GM21786 (cell line): ENCODE data around the gene TXK.

Experiments used
- ATAC-seq: cut with Tn5 transposase; IDR thresholded peaks from one replicate; pipeline ENCODE4 v1.9.1; 2021; ENCODE audit not compliant: unreplicated experiment

Gene TXK

DNA sequence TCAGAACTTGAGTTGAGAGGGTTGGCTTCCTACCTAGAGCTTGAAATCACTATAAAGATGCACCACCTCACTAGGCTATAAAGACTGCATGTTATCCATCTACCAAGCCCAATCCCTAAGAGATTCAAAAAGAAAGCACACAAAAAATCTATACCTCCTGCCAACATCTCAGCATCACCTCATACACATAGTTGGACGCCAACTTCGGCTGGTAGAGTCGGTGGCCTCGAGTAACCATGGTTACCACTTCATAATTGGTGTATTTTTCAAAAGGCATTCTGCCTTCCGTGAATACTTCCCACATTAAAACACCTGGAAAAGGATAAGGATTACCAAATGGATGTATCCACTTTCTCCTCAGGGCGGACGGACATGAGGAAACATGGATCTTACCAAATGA is 4.5 kb upstream of the TXK start:
- no peak for ATAC-seq

DNA sequence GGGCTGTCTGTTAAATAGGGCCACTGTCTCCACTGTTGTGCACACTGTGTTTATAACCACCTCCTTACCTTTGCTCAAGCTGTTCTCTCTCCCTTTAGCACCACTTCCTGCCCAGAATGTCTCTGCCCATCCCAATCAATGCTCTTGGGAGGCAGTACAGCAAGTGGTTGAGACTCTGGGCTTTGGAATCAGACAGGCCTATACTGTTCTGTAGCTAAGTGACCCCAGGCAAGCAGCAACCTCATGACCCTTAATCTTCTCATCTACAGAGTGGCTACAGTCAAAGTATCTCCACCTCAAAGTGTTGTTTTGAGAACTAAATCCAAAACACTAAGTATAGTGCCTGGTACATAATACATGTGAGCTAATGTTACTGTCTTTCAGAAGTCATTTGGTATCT is 3.8 kb upstream of the TXK start:
- no peak for ATAC-seq

DNA sequence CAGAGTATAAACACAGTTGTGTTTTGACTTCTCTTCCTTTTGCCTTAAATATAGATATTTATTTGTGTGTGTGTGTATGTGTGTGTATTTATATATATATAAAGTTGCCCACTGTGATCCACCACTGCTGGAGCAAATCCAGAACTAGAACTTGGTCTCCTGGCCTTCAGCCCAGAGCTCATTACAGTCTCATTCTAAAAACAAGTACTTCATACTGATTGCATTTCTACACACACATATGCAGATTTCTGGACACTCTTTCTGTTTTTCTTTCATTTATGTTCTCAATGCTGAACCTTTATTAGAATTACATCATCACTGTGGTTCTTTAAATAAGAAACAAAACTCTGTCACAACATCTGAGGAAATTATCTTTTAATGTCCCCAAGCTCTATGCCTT is 381 bp downstream of the TXK start:
- no peak for ATAC-seq

DNA sequence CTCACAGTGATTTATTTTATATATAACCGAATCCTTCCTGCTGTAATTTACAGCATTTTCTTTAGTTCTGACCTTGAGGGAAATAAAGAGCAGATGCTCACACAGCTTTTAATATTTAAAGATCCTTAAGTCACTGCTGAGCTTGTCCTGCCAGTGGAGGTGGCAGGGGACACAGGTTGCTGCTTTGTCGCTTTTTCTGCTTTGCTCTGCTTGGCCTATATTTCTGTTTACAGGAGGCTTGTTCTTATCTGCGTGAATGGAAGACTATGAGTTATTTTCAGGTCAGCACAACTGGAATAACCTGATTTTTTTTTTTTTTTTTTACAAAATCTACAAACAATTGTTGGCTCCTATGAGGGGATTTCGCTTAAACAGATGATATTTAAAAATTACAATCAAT is 2.3 kb downstream of the TXK start:
- no peak for ATAC-seq

DNA sequence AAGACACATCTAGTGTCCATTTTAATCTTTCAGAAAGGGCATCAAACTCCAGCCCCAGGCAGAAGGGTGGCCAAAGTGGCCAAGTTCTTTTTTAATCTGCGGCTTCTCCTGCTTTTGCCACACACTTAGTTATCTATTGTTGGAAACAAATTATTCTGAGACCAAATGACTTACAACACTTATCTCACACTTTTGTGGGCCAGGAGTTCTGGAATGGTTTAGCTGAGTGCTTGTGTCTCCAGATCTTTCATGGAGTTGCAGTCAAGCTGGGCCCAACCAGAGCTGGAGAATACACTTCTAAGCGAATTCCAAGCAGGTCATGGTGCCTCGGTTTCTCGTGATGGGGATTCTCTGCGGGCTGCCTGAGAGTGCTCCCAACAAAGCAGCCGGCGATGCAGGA is 4.0 kb downstream of the TXK start:
- no peak for ATAC-seq

DNA sequence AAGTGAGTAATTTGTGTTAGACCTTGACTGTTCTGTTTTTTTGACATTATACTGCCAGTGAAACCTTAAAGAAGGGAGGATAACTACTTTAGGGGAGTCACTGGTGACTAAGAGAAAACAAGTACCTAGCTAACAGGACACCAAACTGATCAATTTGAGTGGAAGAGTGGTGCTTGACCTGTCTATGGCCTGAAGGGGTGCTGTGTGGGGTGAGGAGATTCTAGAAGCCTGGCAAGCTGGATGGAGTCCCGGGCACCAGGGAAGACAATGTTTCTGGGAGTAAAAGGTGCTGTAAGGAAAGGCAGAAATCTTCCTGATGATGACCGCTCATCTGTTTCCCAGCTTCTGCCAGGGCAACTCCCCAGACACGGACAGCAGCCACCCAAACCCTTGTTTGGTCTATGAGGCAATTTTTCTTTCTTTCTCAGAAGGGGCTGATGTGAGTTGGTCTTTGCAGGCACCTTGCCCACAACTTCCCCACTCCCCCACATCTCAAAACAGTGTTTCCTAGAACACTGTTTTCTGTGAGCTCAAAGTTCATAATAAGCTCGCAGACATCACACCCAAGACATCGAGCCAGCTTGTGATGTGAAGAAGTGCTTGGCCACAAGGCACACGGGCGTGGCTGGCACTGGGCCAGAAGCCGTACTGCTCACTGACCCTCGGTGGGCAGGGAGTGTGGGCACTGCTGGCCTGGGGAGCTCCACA is 4.6 kb downstream of the TXK start:
- no peak for ATAC-seq

DNA sequence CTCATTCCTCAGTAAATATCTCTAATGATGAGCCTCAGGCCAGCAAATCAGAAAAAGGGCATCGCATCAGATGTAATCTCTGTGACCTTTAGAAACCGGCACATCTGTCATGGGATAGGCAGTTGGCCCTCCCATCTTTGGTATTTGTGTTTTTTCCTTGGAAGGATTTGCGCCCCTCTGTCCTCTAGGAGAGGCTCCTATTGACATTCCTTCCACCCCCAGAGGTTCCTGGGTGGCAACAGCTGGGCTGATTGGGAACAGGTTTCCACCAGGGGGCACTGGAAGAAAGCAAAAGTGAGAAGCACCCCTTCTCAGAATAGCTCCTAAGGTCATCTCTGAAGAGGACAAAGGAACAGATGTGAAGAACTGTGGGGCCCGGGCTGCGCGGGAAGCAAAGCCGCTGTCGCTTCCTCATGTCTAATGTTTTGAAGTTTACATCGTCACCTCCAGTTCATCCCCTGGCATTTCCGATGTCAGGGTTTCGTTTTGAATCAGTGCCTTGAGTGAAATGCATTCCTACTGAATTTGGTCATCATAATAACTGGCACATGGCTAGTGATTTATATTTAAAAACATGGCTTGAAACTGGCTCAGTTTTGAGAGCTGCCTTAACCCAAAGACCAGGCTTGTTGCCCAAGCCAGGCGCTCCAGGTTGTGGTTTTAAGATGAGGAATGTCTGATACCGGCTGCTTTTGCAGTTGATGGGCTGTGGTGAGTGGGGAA is 6.2 kb downstream of the TXK start:
- peak; percentile 91 for ATAC-seq

DNA sequence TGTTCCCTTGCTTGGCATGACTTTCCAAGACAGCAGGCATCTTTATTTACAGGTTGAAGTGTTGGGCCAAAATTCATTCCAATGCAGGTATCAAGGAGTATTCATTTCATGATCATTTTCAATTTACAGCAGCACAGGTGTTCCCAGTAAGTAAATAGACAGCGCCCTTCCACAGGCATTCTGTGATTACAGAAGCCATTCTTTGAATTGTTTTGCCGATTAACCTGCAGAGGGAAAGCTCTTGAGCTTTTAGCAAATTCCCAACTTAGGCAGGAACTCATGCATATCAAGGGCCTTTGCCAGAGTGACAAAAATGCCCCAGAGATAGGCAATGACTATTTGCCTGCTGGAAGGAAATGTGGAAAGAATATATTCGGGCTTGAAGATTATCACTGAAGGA is 6.8 kb downstream of the TXK start:
- no peak for ATAC-seq

DNA sequence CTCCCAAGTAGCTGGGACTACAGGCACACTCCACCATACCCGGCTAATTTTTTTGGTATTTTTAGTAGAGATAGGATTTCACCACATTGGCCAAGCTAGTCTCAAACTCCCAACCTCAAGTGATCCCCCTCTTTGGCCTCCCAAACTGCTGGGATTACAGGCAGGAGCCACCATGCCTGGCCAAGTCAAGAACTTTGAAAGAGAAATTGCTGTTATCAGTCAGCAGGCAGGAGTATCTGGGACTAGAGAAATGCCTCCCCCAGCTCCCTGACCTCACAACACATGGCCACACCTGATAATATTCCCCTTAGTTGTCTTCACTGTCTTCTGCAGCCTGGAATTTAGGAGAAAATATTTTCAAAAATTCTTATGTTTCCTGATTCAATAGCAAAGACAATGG is 7.4 kb downstream of the TXK start:
- no peak for ATAC-seq

DNA sequence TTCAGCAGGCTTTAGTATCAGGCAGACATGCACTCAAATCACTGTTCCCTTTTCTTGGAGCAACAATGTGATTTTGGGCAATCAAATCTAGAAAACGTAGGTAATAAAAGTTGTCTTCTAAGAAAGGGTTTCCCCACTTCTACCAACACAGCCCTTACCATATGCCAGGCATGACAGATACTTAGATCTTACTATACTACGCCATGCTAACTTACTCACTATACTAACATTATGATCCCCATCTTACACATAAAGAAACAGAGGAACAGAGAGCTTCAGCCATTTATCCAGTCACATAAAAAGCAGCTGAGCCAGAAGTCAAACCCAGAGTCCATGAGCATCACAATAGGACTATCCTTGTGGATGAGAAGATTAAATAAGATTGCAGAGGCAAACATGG is 9.2 kb downstream of the TXK start:
- no peak for ATAC-seq

DNA sequence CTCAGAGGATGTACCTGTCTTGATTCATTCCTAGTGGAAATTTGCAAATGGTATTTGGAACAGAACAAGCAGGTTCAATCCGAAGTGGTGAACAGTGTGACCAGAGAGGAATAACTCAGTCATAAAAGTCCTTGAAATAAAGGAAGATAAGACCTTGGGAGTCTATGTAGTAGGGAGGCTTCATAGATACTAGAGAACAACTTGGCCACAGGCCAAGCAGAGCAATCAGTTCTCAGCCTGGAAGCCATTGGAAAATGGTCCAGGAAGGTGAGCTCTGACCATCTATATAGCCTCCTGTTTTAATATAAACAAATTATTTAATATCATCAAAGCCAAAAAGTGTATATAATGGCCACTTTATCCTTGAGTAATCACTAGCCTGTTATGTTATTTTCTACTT is 11.3 kb downstream of the TXK start:
- no peak for ATAC-seq

DNA sequence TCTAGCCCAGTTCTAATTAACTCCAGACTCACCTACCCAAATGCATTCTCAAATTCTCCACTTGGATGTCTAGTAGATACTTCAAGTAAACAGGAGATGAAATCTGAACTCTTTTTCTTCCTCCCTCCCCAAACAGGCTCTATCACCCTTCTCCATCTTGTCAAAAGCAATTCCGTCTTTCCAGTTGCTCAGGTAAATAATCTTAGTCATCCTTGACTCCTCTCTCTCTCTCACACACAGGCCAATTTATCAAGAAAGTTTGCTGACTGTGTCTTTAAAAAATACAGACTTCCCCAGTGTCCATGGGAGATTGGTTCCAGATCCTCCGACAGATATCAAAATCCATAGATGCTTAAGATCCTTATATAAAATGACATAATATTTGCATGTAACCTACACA is 12.9 kb downstream of the TXK start:
- ATAC-seq: no peak

DNA sequence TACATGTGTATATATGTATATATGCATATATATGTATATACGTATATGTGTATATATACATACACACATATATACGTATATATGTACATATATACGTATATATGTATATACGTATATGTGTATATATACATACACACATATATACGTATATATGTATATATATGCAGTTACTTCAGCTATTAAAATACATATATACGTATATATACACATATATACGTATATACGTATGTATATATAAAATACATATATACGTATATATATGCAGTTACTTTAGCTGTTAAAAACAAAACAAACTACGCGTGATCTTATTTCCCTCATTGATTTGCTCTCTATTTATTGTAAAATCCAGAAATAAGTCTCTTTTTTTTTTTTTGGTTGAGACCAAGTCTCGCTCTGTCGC is 13.9 kb downstream of the TXK start:
- no peak for ATAC-seq

DNA sequence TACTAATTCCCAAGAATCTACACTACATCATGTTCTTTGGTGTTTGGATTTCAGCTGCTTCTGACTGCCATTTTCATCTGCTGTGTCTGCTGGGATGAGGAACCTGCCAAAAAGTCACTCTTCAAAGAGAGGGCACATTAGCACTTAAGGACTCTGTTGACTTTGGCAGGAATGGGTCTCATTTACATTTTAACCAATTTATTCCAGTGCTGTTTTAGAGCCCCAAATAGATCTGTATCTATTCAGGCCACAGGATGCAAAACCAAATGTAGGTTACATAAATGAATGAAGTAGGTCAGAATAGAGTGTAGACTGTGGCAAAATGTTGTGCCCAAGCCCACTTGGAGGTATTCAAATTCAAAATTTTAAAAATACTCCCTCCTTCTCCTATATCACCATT is 14.4 kb downstream of the TXK start:
- ATAC-seq: no peak

DNA sequence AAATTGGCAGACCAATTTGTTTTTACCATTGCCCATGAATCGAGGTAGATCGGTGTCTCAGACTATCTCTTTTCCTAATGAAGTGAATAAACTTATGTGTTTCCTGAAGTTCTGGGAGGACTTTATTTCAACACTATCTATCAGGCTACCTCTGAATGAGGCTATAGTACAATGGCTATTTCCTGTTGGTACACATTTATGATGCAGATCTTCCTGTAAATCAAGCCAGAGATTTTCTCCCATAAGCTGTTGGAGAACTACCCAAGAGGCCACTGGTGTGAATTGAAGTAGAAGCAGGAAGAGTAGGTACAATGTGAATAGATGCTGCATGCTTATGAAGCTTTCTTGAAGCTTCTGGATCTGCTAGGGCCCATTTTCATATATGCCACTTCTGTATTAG is 16.0 kb downstream of the TXK start:
- ATAC-seq: no peak

DNA sequence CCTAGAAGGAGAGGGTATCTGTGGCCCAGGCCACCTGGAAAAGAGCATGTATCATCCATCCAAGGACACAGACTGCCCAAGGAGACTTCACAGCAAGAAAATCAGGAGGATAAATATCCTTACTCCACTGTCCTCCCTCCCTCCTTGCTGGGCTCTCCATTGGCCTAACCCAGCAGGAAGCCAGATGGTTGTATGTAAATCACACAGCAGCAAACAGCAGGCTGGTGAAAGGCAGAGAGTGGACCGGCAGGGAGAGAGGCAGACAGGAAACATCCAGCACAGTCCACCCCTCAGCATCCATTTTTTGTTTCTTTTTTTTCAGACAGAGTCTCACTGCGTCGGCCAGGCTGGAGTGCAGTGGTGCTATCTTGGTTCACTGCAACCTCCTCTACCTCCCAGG is 17.5 kb downstream of the TXK start:
- ATAC-seq: no peak

DNA sequence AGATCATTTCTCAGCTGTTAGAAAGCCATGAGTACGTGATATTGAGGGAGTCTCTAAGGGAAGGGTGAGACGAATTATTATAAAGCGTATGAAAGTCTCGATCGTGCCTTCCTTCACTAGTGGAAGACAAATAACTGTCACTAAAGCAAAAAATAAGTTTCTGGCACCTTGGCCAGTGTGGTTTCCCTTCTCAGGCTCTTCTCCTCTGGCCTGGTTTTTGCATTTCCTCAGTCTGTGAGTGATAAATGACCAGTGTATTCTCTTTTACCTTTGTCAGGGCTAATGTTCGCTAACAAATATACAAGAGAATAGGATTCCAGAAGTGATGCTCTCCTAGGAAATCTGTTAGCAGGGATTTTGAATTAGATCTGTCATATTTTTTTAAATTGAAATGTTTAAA is 19.6 kb downstream of the TXK start:
- ATAC-seq: no peak

DNA sequence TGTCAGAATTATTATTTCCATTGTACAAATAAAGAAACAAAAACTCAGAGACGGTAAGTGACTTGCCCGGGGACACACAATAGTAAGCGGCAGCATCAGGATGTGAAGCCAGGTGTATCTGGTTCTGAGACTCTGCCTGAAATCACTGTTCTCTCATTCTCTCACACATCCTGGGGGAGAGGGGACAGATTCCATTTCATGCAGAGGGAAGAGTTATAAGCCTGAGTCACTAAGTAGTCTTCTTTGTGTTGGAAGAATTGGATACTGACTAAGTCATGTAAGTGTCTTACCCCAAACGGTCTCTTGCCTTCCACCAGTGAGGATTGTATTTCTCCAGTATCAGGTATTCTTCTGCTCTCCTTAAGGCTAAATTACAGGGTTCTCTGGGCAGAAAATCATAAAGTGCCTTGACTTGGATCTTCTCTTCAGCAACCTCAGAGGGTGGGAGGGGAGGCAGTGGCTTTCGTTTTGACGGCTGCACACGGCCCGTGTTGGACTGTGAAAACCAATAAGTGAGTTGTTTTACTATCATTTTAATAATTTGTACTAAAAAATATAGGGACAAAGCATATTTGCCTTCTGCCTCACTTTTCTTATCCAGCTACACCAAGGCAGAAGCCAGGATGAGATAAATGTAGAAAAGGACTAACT is 21.9 kb downstream of the TXK start:
- ATAC-seq: no peak

DNA sequence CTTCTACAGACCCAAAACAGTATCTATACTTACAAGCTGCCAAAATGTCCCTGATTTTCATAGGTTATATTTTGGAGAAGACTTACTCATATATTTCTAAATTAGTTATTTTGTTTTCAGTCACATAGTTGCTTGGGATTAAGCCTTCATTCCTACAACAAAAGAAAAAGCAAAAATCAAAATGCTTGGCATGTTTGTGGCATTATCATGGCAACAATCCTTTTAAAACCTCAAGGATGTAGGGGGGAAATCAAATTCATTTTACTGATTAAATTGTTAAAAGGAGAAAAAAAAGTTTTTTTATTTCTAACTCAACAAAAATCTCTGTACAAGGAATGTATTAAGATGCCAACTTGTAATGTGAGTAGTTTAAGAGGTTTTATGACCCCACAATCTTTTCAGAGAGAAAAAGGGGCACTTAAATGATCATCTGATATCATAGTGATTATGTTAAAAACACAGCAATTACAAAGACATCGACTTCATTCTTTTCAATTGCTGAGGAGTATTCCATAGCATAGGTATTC is 23.5 kb downstream of the TXK start:
- no peak for ATAC-seq

DNA sequence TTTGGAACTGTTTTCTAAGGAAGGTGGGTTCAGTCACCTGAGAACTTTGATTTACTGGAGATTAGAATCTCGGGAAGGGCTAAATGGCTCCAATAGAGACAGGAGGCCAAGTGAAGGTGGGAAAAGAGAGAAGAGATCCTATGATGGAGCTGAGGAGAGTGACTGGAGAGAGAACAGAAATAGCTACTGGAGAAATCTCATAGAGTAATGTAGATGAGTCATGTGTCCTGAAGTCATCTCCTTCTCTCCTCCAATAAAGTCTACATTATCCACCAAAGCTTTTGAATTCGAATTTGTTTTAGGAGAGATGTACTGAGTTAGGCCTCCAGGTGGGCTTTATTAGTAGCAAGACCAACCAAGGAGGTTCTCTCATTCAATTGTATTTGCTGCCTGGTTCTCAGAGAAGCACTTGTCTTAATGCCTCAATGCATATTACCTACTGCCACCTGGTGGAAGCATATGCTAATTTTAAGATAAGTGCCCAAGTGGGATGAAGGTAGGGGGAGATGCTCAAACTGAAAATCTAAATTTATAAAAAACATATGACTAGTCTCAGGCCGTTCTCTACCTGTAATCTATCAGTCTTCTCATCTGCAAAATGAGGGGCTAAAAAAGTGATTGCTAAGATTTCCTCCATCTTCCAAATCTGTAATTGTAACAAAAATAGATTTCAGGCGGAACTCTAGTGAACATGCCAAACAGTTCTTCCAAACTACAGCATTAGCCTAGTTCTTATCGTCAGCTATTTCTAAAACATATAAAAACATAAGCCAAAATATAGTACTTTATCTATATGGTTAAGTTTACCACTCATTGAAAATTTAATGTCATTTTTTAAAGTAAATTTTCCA is 24.4 kb downstream of the TXK start:
- peak; percentile 89 for ATAC-seq

DNA sequence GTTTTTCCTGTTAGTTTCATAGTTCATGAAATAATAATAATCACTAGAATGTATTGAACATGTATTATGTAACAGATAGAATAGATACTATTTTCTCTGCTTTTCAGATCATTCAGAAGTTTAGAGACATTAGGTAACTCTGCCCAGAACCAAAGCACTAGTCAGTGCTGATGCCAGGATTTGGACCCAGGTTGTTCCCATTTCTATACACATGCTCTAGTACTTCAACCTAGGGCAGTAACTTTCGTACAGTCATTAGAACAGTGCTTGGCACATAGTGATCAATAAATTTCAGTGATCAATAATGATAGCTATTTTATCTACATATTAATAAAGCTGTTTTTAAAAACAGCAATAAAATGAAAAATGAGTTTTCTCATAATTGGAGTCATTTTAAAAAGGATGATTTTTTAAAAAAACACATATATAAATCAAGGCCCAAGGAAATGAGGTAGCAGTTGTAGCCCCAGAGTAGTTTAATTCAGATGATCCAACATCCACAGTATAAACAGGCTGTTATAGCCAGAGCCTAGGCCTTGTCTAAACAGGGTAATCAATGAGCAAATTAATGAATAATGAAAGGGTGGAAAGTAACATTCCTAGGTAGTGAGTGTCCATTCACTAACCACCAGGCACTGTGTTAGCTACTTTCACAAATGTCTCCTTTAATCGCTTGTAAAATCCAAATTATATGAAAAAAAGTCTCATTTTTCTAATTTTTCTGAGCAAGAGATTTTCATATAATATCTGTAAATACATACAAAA is 25.6 kb downstream of the TXK start:
- no peak for ATAC-seq
